Measurements from ENCODE around the gene KHDRBS2. TPM values are rescaled to one million over a fixed set of nuclear protein-coding genes. Genes with fewer than 3 reads are reported as not detected.

The KHDRBS2 gene
- total and polyA plus RNA-seq, 2 donors (not counting 3 experiments of a cell fraction or from before 2014, with no cell fraction given), result not detected

- no peak overlapping the region for H2AFZ ChIP-seq (ENCODE audit: low read depth, low read length)
- H3K79me2 ChIP-seq (ENCODE audit: control insufficient read depth, insufficient read depth, low read length), result no peaks in the 10 kb centered on the region
- ChIA-PET POLR2A (no interaction called here), CTCF (no interaction called here)
- H4K20me1 ChIP-seq (replicated peaks; ENCODE audit: control insufficient read depth, extremely low read depth, insufficient read depth, low read length), result no peaks in the 10 kb centered on the region
- H3K27ac ChIP-seq (ENCODE audit: insufficient read depth, low read depth, low read length), result no peak overlapping the region
- H3K9me1 ChIP-seq (replicated peaks; ENCODE audit: control insufficient read depth, extremely low read depth, insufficient read depth, low read length), result no peaks in the 10 kb centered on the region
- FAIRE-seq, result no peak
- no peaks in the 10 kb centered on the region for H3K27me3 ChIP-seq (ENCODE audit: control insufficient read depth in 2 of 2, insufficient read depth in 2 of 2, low read length in 2 of 2)
- TF ChIP-seq MYC (IDR thresholded peaks at IDR 0.05; ENCODE audit: low read depth, low read length) (no peak), JUN (IDR thresholded peaks at IDR 0.05; ENCODE audit: borderline replicate concordance, insufficient read depth, insufficient read length, low read depth) (no peak), POLR2A (IDR thresholded peaks at IDR 0.05; ENCODE audit: low read depth, low read length) (no peak), GATA2 (IDR thresholded peaks at IDR 0.05; ENCODE audit: insufficient read depth, insufficient read length, low read depth, low read length) (no peak)
- no peak for DNase-seq (ENCODE audit: low read depth, low spot score)
- no peak overlapping the region for H3K4me2 ChIP-seq (ENCODE audit: insufficient read depth, low read length)
- H3K4me3 ChIP-seq (replicated peaks in 1 of 3; ENCODE audit: insufficient read depth in 1 of 3, low read depth in 1 of 3, low read length in 3 of 3), result no peak overlapping the region
- BruUV-seq (replicated peaks), result no TSS peak
- H3K9me3 ChIP-seq (replicated peaks; ENCODE audit: control insufficient read depth, insufficient read depth, low read length), result no peaks in the 10 kb centered on the region
- dilution Hi-C loops (cut with MboI; ENCODE audit: extremely low pct_ligation_motif_present, low sequenced_read_pairs) (no loop called here), intact Hi-C loops (cut with micrococcal nuclease) (no loop called here)
- no peaks in the 10 kb centered on the region for H3K4me1 ChIP-seq (ENCODE audit: control insufficient read depth, extremely low read depth, insufficient read depth, low read length)
- H3K9ac ChIP-seq (replicated peaks; ENCODE audit: extremely low read depth, insufficient read depth, low read length), result no peak overlapping the region
- no peaks in the 10 kb centered on the region for H3K36me3 ChIP-seq (ENCODE audit: control insufficient read depth in 2 of 2, extremely low read depth in 1 of 2, insufficient read depth in 2 of 2, low read length in 2 of 2)
These were observed 2.5 kb upstream of the KHDRBS2 start for GRCh38 chr6:62288562-62288961.

- Histone ChIP-seq H2AFZ (ENCODE audit: low read depth, low read length) (no peak overlapping the region), H3K27ac (ENCODE audit: insufficient read depth, low read depth, low read length) (no peak overlapping the region), H3K4me3 (replicated peaks in 1 of 3; ENCODE audit: insufficient read depth in 1 of 3, low read depth in 1 of 3, low read length in 3 of 3) (no peak overlapping the region), H3K9me3 (replicated peaks; ENCODE audit: control insufficient read depth, insufficient read depth, low read length) (no peaks in the 10 kb centered on the region), H3K4me1 (ENCODE audit: control insufficient read depth, extremely low read depth, insufficient read depth, low read length) (no peaks in the 10 kb centered on the region), H3K36me3 (ENCODE audit: control insufficient read depth in 2 of 2, extremely low read depth in 1 of 2, insufficient read depth in 2 of 2, low read length in 2 of 2) (no peaks in the 10 kb centered on the region), H3K9me1 (replicated peaks; ENCODE audit: control insufficient read depth, extremely low read depth, insufficient read depth, low read length) (no peaks in the 10 kb centered on the region), H3K27me3 (ENCODE audit: control insufficient read depth in 2 of 2, insufficient read depth in 2 of 2, low read length in 2 of 2) (no peaks in the 10 kb centered on the region), H4K20me1 (replicated peaks; ENCODE audit: control insufficient read depth, extremely low read depth, insufficient read depth, low read length) (no peaks in the 10 kb centered on the region), H3K4me2 (ENCODE audit: insufficient read depth, low read length) (no peak overlapping the region), H3K9ac (replicated peaks; ENCODE audit: extremely low read depth, insufficient read depth, low read length) (no peak overlapping the region), H3K79me2 (ENCODE audit: control insufficient read depth, insufficient read depth, low read length) (no peaks in the 10 kb centered on the region)
- dilution Hi-C loops (cut with MboI; ENCODE audit: extremely low pct_ligation_motif_present, low sequenced_read_pairs) (no loop called here), intact Hi-C loops (cut with micrococcal nuclease) (no loop called here)
- DNase-seq (ENCODE audit: low read depth, low spot score), result no peak
- CTCF ChIA-PET, result no interaction called here
- FAIRE-seq, result no peak
- no TSS peak for BruUV-seq (replicated peaks)
- TF ChIP-seq GATA2 (IDR thresholded peaks at IDR 0.05; ENCODE audit: insufficient read depth, insufficient read length, low read depth, low read length) (no peak), POLR2AphosphoS5 (IDR thresholded peaks at IDR 0.05; ENCODE audit: insufficient read depth, low read depth, low read length) (no peak), EZH2 (IDR thresholded peaks at IDR 0.05; ENCODE audit: borderline replicate concordance, low read depth, low read length, severe bottlenecking) (no peak)
- TF ChIP-seq, protein P1, sequence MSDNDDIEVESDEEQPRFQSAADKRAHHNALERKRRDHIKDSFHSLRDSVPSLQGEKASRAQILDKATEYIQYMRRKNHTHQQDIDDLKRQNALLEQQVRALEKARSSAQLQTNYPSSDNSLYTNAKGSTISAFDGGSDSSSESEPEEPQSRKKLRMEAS (IDR thresholded peaks at IDR 0.05; ENCODE audit: insufficient read depth, insufficient read length), result no peak
- POLR2A ChIA-PET, result no interaction called here
These were observed 432 bp upstream of the KHDRBS2 start for GRCh38 chr6:62286470-62286843.

Data from endothelial cell of umbilical vein (primary cell).